Endothelial cell of umbilical vein (primary cell): Measurements from ENCODE around the gene ANXA6. TPM values are rescaled to one million over a fixed set of nuclear protein-coding genes. Genes with fewer than 3 reads are reported as not detected.

Experiments used
- BruUV-seq: library from RNA; stranded (reverse); fragments of 400-500 nt; replicated peaks from 2 replicates; lab custom pipeline; 2021; lab: Mats Ljungman, UMichigan
- CTCF ChIA-PET: fragments of 300-600, 350-600 bp; sonication (Branson Sonifier 250); formaldehyde crosslinking; loops from one replicate; lab custom pipeline; 2021; ENCODE audit warnings: antibody characterized with exemption, inconsistent platforms; lab: Charles Lee
- POLR2A ChIA-PET: fragments of 300-600, 350-600 bp; sonication (Branson Sonifier 250); formaldehyde crosslinking; loops from one replicate; lab custom pipeline; 2021; ENCODE audit warnings: antibody characterized with exemption, inconsistent platforms; lab: Charles Lee
- DNase-seq: peaks from one replicate; pipeline ENCODE4 v3.0.0-alpha.2; 2011; ENCODE audit warnings: low read depth, low spot score
- FAIRE-seq: peaks from 2 replicates; lab custom pipeline; 2011; peaks lifted over from hg19 to GRCh38; lab: Jason Lieb, UNC
- H2AFZ ChIP-seq: 2 replicates; pipeline ENCODE4 v1.6.0; 2012; ENCODE audit warnings: low read depth, low read length, control low read depth, inconsistent platforms
- H3K27ac ChIP-seq: 2 replicates; pipeline ENCODE4 v1.5.1; 2011; ENCODE audit warnings: low read depth, mild to moderate bottlenecking, control low read depth, low read length, moderate library complexity; ENCODE audit not compliant: insufficient read depth
- H3K27me3 ChIP-seq, 2 experiments: 2 replicates each; pipeline versions ENCODE4 v1.6.0 to v1.6.1; 2011; ENCODE audit warnings: low read length in 2 of 2, mixed read lengths in 1 of 2; ENCODE audit not compliant: control insufficient read depth in 2 of 2, insufficient read depth in 2 of 2
- H3K36me3 ChIP-seq, 2 experiments: 2 replicates in 1 of 2; 3 replicates in 1 of 2; pipeline ENCODE4 v1.5.1; 2011; ENCODE audit warnings: low read length in 2 of 2, mild to moderate bottlenecking in 1 of 2, moderate library complexity in 1 of 2; ENCODE audit not compliant: control insufficient read depth in 2 of 2, insufficient read depth in 2 of 2; ENCODE audit errors: extremely low read depth in 1 of 2
- H3K4me1 ChIP-seq: 3 replicates; pipeline ENCODE4 v1.5.1; 2011; ENCODE audit warnings: mild to moderate bottlenecking, low read length; ENCODE audit not compliant: control insufficient read depth, insufficient read depth; ENCODE audit errors: extremely low read depth
- H3K4me2 ChIP-seq: 2 replicates; pipeline ENCODE4 v1.6.1; 2011; ENCODE audit warnings: low read length, control low read depth, mixed read lengths; ENCODE audit not compliant: insufficient read depth
- H3K4me3 ChIP-seq, 3 experiments: fragments of 200-600 bp in 1 of 3; sonication (generic), shearing (Covaris generic) in 1 of 3; replicated peaks in 1 of 3; 2 replicates each; pipeline ENCODE4 v1.5.1; 2011 to 2016; ENCODE audit warnings: control low read depth in 3 of 3, low read length in 3 of 3, mild to moderate bottlenecking in 2 of 3, inconsistent platforms in 1 of 3, low read depth in 1 of 3, moderate library complexity in 1 of 3; ENCODE audit not compliant: insufficient read depth in 1 of 3
- H3K79me2 ChIP-seq: 2 replicates; pipeline ENCODE4 v1.6.0; 2012; ENCODE audit warnings: low read length, inconsistent platforms; ENCODE audit not compliant: control insufficient read depth, insufficient read depth
- H3K9ac ChIP-seq: replicated peaks from 2 replicates; pipeline ENCODE3; 2011; ENCODE audit warnings: low read length, control low read depth; ENCODE audit not compliant: insufficient read depth; ENCODE audit errors: extremely low read depth
- H3K9me1 ChIP-seq: replicated peaks from 3 replicates; pipeline ENCODE4 v1.6.0; 2011; ENCODE audit warnings: mild to moderate bottlenecking, low read length; ENCODE audit not compliant: control insufficient read depth, insufficient read depth; ENCODE audit errors: extremely low read depth
- H3K9me3 ChIP-seq: replicated peaks from 2 replicates; pipeline ENCODE4 v1.5.1; 2012; ENCODE audit warnings: low read length, inconsistent platforms; ENCODE audit not compliant: control insufficient read depth, insufficient read depth
- H4K20me1 ChIP-seq: replicated peaks from 2 replicates; pipeline ENCODE3; 2011; ENCODE audit warnings: mild to moderate bottlenecking, low read length; ENCODE audit not compliant: control insufficient read depth, insufficient read depth; ENCODE audit errors: extremely low read depth
- EZH2 ChIP-seq: IDR thresholded peaks from 2 replicates; pipeline ENCODE4 v1.6.1; 2012; ENCODE audit warnings: borderline replicate concordance, low read depth, mild to moderate bottlenecking, moderate library complexity, low read length, inconsistent platforms; ENCODE audit not compliant: severe bottlenecking
- FOS ChIP-seq: IDR thresholded peaks from 2 replicates; pipeline ENCODE4 v1.6.1; 2011; ENCODE audit warnings: mild to moderate bottlenecking, low read length, moderate library complexity, borderline replicate concordance; ENCODE audit not compliant: insufficient read depth
- GATA2 ChIP-seq: IDR thresholded peaks from 2 replicates; pipeline ENCODE4 v1.7.0; 2011; ENCODE audit warnings: low read depth, mild to moderate bottlenecking, moderate library complexity, mixed read lengths, low read length; ENCODE audit not compliant: insufficient read length, insufficient read depth
- JUN ChIP-seq: IDR thresholded peaks from 2 replicates; pipeline ENCODE4 v1.6.1; 2011; ENCODE audit warnings: borderline replicate concordance, low read depth; ENCODE audit not compliant: insufficient read length, insufficient read depth
- MYC ChIP-seq: IDR thresholded peaks from one replicate; pipeline ENCODE4 v1.6.1; 2011; ENCODE audit warnings: mild to moderate bottlenecking, low read depth, low read length
- POLR2A ChIP-seq: IDR thresholded peaks from 2 replicates; pipeline ENCODE4 v1.6.1; 2012; ENCODE audit warnings: low read depth, mild to moderate bottlenecking, control low read depth, low read length
- POLR2AphosphoS5 ChIP-seq: IDR thresholded peaks from 2 replicates; pipeline ENCODE4 v1.6.1; 2012; ENCODE audit warnings: low read depth, mild to moderate bottlenecking, control low read depth, low read length, moderate library complexity; ENCODE audit not compliant: insufficient read depth
- dilution Hi-C: fragments of 300-500 bp; cut with MboI; formaldehyde crosslinking; loops from one replicate; pipeline ENCODE4 v1.15.0; 2019; ENCODE audit warnings: low sequenced_read_pairs; ENCODE audit not compliant: extremely low pct_ligation_motif_present
- intact Hi-C: fragments of 100-400 bp; cut with micrococcal nuclease; formaldehyde crosslinking; loops from one replicate; pipeline ENCODE4 v1.10.0; 2022
- polyA plus RNA-seq, 4 experiments: library from polyadenylated mRNA; depleted of rRNA in 3 of 4; stranded (reverse) in 3 of 4; unstranded in 1 of 4; fragments of >200 nt; gene quantifications; 2 replicates each; pipeline versions ENCODE4 v1.2.1 to v1.2.3, GENCODE V29; 2011 to 2012; ENCODE audit warnings: missing spikeins in 1 of 4
- total RNA-seq: library from RNA; stranded (reverse); gene quantifications from 2 replicates; pipeline ENCODE4 v1.2.3, GENCODE V29; 2021
- TF ChIP-seq, protein P1 (sequence below): IDR thresholded peaks from 2 replicates; pipeline ENCODE4 v1.6.1; 2011; ENCODE audit not compliant: insufficient read depth, insufficient read length
- TF ChIP-seq, protein P2 (sequence below), 2 donors: IDR thresholded peaks; 1 replicate in 1 of 2; 2 replicates in 1 of 2; pipeline ENCODE4 v1.5.1; 2011; ENCODE audit warnings: low read length in 2 of 2, mild to moderate bottlenecking in 2 of 2, moderate library complexity in 2 of 2, control low read depth in 1 of 2, inconsistent platforms in 1 of 2, low read depth in 1 of 2; ENCODE audit not compliant: insufficient read depth in 1 of 2; ENCODE audit errors: extremely low read depth in 1 of 2

Gene ANXA6
- total and polyA plus RNA-seq, 2 donors (not counting 3 experiments of a cell fraction or from before 2014, with no cell fraction given): 195 to 266 TPM

- peaks cover 42% of the 10 kb centered on the region for H3K79me2 ChIP-seq
Measured at GRCh38 chr5:151075698-151076331, 81.8 kb downstream of the ANXA6 start.

More at GRCh38 chr5:151075698-151076331, 81.8 kb downstream of the ANXA6 start:
- FAIRE-seq (no peak), DNase-seq (no peak)
- Histone ChIP-seq H3K27me3 (no peaks in the 10 kb centered on the region), H3K4me2 (no peak overlapping the region), H3K9ac (no peak overlapping the region), H3K4me1 (peaks cover 32% of the 10 kb centered on the region), H3K9me3 (no peaks in the 10 kb centered on the region), H3K27ac (no peak overlapping the region), H2AFZ (no peak overlapping the region), H4K20me1 (no peaks in the 10 kb centered on the region), H3K4me3 (no peak overlapping the region), H3K9me1 (no peaks in the 10 kb centered on the region), H3K36me3 (peaks cover 0 to 2% of the 10 kb centered on the region in 2 experiments)
- dilution Hi-C loops (no loop called here), intact Hi-C loops (no loop called here)
- BruUV-seq: no TSS peak
- TF ChIP-seq FOS (no peak), MYC (no peak), POLR2AphosphoS5 (no peak), POLR2A (no peak), GATA2 (no peak), JUN (no peak), EZH2 (no peak)
- TF ChIP-seq, protein P1, sequence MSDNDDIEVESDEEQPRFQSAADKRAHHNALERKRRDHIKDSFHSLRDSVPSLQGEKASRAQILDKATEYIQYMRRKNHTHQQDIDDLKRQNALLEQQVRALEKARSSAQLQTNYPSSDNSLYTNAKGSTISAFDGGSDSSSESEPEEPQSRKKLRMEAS: no peak
- TF ChIP-seq, protein P2, sequence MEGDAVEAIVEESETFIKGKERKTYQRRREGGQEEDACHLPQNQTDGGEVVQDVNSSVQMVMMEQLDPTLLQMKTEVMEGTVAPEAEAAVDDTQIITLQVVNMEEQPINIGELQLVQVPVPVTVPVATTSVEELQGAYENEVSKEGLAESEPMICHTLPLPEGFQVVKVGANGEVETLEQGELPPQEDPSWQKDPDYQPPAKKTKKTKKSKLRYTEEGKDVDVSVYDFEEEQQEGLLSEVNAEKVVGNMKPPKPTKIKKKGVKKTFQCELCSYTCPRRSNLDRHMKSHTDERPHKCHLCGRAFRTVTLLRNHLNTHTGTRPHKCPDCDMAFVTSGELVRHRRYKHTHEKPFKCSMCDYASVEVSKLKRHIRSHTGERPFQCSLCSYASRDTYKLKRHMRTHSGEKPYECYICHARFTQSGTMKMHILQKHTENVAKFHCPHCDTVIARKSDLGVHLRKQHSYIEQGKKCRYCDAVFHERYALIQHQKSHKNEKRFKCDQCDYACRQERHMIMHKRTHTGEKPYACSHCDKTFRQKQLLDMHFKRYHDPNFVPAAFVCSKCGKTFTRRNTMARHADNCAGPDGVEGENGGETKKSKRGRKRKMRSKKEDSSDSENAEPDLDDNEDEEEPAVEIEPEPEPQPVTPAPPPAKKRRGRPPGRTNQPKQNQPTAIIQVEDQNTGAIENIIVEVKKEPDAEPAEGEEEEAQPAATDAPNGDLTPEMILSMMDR (IDR thresholded peaks at IDR 0.05; ENCODE audit: extremely low read depth in 1 of 2, insufficient read depth in 1 of 2, low read depth in 1 of 2, low read length in 2 of 2): no peak
- POLR2A ChIA-PET: no interaction called here
- CTCF ChIA-PET: interaction anchor here (1.1 to 1.7 kb wide), 3 partner anchors 23 to 24 kb away, joined by 3 to 5 read pairs (median 5); no protein-coding TSS in a partner anchor
